ENCODE results near the gene RBCK1.
"Not testable (repeated sequence)": the region's sequence is repeated elsewhere in the genome, so short reads cannot be mapped to it uniquely, and the experiment has no call there.

The RBCK1 gene

GRCh38 chr20:370151-370600 is 37.9 kb upstream of the RBCK1 start:
- CTCF ChIA-PET = interaction anchor here (10.5 kb wide), 1 partner anchor 16 kb away, joined by 89 read pairs; no protein-coding TSS in a partner anchor
- TF ChIP-seq CTCF (IDR thresholded peaks at IDR 0.05; ENCODE audit: insufficient read depth, low read length, missing control alignments) = no peak
- no peak for DNase-seq (ENCODE audit: low read depth, low spot score)
- POLR2A ChIA-PET = interaction anchor here (4.7 kb wide), 1 partner anchor 11 kb away, joined by 26 read pairs; the partner anchor contains the start of gene TRIB3
- no peak overlapping the region for H3K4me3 ChIP-seq (ENCODE audit: low read depth, low read length)

DNA sequence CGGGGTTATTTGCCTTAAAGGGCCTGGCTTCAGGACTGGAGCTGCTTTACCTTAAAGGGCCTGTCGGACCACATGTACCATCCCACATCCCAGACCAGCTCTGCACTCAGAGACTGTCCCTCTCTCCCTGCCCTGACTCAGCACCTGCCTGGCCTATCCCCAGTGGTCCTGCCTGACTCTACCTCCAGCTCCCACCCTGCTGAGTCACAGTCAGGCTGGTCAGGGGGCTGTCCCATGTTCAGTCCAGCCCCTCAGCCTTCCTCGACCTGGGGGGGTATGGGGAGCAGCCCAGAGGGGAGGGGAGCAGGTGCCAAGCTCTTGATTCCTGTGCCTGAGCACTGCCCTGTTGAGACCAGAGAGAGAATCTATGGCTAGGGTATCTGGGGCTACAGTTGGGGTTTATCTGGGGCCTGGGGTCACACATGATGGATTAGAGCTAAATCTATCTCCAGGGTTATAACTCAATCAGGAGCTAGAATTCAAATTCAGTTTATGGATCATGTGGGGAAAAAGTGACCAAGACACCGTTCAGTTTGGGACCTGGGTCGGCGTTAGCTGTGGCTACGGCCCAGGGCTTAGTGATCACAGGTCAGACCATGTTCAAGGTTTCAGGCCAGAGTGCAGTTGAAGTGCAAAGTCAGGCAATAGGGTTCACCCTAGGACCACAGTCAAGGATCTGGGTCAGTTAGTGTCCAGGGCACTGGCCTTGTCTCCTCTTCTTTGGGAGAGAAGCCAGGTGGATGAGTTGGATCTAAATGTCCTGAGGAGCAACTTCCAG is 36.9 kb upstream of the RBCK1 start:
- CTCF ChIA-PET = interaction anchor here (1.3 to 10.5 kb wide), 2 partner anchors 11 to 17 kb away, joined by 3 to 89 read pairs; no protein-coding TSS in a partner anchor
- no peak for DNase-seq (ENCODE audit: low read depth, low spot score)
- H3K4me3 ChIP-seq (ENCODE audit: low read depth, low read length) = no peak overlapping the region
- no peak for TF ChIP-seq CTCF (IDR thresholded peaks at IDR 0.05; ENCODE audit: insufficient read depth, low read length, missing control alignments)
- POLR2A ChIA-PET = interaction anchor here (0.6 to 4.7 kb wide), 2 partner anchors 9 to 10 kb away, joined by 3 to 26 read pairs; partner anchors contain the start of gene TRIB3

- no peak for DNase-seq (ENCODE audit: low read depth, low spot score)
- POLR2A ChIA-PET = interaction anchor here (0.6 to 4.7 kb wide), 2 partner anchors 9 to 10 kb away, joined by 3 to 26 read pairs; partner anchors contain the start of gene TRIB3
- H3K4me3 ChIP-seq (ENCODE audit: low read depth, low read length) = no peak overlapping the region
- CTCF ChIA-PET = interaction anchor here (0.9 to 10.5 kb wide), 4 partner anchors 7 to 60 kb away, joined by 3 to 89 read pairs (median 4); no protein-coding TSS in a partner anchor
- no peak for TF ChIP-seq CTCF (IDR thresholded peaks at IDR 0.05; ENCODE audit: insufficient read depth, low read length, missing control alignments)
These were observed 36.1 kb upstream of the RBCK1 start for GRCh38 chr20:371755-372542.

DNA sequence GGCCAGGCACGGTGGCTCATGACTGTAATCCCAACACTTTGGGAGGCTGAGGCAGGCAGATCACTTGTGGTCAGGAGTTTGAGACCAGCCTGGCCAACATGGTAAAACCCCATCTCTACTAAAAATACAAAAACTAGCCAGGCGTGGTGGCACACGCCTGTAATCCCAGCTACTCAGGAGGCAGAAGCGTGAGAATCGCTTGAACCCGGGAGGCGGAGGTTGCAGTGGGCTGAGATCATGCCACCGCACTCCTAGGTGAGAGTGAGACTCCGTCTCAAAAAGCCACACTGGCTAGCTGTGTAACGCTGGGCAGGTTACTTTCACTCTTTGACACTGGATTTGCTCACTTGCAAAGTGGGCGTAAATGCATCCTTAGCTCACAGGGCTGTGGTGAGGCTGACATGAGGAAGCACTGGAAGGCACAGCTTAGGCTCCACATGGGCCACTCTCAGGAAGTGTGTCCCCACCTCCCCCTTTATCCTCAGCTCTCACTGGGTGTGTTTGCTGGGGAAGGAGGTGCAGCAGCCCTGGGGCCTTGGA is 35.5 kb upstream of the RBCK1 start:
- CTCF ChIA-PET = interaction anchor here (0.9 to 10.5 kb wide), 5 partner anchors 8 to 59 kb away, joined by 3 to 89 read pairs (median 4); no protein-coding TSS in a partner anchor
- POLR2A ChIA-PET = interaction anchor here (4.7 kb wide), 1 partner anchor 8 kb away, joined by 26 read pairs; the partner anchor contains the start of gene TRIB3
- DNase-seq (ENCODE audit: low read depth, low spot score); H3K4me3 ChIP-seq (ENCODE audit: low read depth, low read length): not testable (repeated sequence)

- no peak for DNase-seq (ENCODE audit: low read depth, low spot score)
- POLR2A ChIA-PET = interaction anchor here (0.6 to 4.7 kb wide), 2 partner anchors 8 to 13 kb away, joined by 3 to 26 read pairs; partner anchors contain the start of gene TRIB3
- CTCF ChIA-PET = interaction anchor here (0.9 to 10.5 kb wide), 4 partner anchors 8 to 41 kb away, joined by 3 to 89 read pairs (median 6); no protein-coding TSS in a partner anchor
- H3K4me3 ChIP-seq (ENCODE audit: low read depth, low read length) = no peak overlapping the region
- no peak for TF ChIP-seq CTCF (IDR thresholded peaks at IDR 0.05; ENCODE audit: insufficient read depth, low read length, missing control alignments)
These were observed 34.8 kb upstream of the RBCK1 start for GRCh38 chr20:373171-373890.

Data from AG04449 (cell line).